GM12892 (cell line): Measurements from ENCODE around the gene SNAP47.

Experiments used
- DNase-seq: peaks from one replicate; pipeline ENCODE4 v3.0.0; 2011; ENCODE audit not compliant: insufficient read length
- FAIRE-seq: peaks from 2 replicates; lab custom pipeline; 2011; peaks lifted over from hg19 to GRCh38; lab: Jason Lieb, UNC
- POLR2A ChIP-seq: IDR thresholded peaks from 2 replicates; pipeline ENCODE4 v1.6.1; 2011; ENCODE audit warnings: low read depth, low read length, control low read depth
- POLR2AphosphoS5 ChIP-seq: IDR thresholded peaks from 2 replicates; pipeline ENCODE4 v1.6.1; 2011; ENCODE audit warnings: low read depth, low read length, control low read depth
- TAF1 ChIP-seq: IDR thresholded peaks from 2 replicates; pipeline ENCODE4 v1.6.1; 2011; ENCODE audit warnings: low read depth, mild to moderate bottlenecking, control low read depth, low read length, borderline replicate concordance

Gene SNAP47

DNA sequence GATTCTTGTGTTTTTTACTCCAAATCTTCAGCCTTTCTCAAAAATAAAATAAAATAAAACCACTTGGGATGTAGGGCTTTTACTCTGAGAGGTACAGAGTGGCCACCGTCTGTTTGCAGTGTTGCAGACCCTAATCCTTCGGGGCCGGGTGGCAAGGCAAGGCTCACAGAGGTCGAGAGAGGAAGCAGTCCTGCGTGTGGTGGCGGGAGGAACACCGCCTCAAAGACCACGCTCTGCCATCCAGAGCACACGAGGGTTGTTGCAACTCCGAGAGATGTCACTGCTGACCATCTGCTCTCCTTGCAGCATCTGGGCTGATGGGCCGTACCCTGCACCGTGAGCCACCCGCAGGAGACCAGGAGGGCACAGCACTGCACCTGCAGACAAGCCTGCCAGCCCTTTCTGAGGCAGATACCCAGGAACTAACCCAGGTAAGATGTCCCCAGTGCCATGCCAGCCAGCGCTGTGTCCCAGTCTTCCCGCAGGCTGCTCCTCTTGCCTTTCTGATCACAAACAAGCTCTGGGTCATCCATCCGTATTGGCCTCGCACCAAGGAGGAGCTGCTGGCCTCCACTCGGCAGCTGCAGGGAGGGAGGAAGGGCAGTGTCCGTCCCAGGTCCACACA, 31.5 kb downstream of the SNAP47 start:
- FAIRE-seq, result no peak

DNA sequence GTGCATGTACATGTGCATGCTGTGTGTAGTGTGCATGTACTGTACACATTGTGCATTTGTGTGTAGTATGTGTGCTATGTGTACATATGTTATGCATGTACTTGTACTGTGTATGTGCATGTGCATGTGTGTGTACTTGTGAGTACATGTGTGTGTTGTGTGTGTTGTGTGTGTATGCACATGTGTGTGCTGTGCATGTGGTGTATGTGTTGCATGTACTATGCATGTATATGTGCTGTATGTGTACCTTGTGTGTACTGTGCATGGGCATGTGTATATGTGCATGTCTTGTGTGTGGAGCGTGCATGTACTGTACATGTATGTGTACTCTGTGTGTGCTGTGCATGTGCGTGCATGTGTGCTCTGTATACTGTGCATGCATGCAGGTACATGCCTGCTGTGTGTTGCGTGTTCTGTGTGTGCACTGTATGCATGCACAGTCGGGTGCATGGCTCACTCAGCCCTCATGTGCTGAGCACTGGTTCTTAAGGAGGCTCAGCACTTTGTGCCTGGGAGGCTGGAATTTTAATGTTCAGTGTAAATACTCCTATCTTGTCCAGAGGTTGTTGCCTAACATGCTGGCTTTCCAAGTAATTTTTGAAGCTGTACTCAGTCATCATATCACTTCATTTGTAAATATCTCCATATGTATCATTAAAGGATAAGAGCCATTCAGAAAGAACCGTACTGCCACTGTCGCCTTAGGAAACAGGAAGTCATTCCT, 32.3 kb downstream of the SNAP47 start:
- DNase-seq (no peak), FAIRE-seq (peak; percentile 27)
- TF ChIP-seq POLR2A (no peak), TAF1 (no peak), POLR2AphosphoS5 (no peak)

More for the DNA sequence above, 31.5 kb downstream of the SNAP47 start:
- no peak for TF ChIP-seq TAF1
- no peak for DNase-seq

DNA sequence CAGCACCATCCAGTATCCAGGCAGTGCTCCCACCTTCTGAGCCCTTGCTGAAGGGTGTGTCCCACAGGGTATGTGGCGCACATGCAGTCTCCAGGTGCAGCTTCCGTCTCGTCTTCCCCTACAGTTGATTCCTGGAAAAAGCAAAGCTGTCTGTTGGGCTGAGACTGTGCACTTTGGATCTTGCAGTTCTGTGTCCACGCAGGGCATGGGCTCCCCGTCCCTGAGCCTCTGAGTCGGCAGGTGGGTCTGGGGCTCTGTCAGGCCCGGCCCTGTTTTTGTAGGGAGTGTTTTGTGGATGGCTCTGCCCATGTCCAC, 32.8 kb downstream of the SNAP47 start:
- no peak for FAIRE-seq
- no peak for TF ChIP-seq POLR2AphosphoS5
- TF ChIP-seq TAF1, result no peak
- no peak for TF ChIP-seq POLR2A
- no peak for DNase-seq

DNA sequence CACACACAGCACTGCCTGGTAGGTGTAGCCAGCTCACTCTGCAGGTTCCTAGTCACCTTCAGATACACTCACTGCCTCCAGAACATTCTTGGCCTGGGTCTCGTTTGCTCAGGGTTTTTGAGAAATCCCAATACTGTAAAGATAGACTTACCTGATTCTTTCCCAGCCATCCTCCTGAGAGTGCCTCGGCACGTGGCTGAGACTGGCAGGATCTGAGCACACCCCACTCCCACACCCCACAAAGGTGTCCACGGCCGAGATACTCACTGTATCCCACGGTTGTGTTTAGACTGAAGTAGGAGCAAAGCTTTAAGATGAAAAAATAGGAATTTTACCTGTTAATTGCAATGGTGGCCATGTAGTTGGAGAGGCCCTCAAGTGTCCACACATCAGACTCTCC, 33.4 kb downstream of the SNAP47 start:
- no peak for DNase-seq
- no peak for TF ChIP-seq TAF1
- TF ChIP-seq POLR2A, result no peak
- TF ChIP-seq POLR2AphosphoS5, result no peak
- no peak for FAIRE-seq

DNA sequence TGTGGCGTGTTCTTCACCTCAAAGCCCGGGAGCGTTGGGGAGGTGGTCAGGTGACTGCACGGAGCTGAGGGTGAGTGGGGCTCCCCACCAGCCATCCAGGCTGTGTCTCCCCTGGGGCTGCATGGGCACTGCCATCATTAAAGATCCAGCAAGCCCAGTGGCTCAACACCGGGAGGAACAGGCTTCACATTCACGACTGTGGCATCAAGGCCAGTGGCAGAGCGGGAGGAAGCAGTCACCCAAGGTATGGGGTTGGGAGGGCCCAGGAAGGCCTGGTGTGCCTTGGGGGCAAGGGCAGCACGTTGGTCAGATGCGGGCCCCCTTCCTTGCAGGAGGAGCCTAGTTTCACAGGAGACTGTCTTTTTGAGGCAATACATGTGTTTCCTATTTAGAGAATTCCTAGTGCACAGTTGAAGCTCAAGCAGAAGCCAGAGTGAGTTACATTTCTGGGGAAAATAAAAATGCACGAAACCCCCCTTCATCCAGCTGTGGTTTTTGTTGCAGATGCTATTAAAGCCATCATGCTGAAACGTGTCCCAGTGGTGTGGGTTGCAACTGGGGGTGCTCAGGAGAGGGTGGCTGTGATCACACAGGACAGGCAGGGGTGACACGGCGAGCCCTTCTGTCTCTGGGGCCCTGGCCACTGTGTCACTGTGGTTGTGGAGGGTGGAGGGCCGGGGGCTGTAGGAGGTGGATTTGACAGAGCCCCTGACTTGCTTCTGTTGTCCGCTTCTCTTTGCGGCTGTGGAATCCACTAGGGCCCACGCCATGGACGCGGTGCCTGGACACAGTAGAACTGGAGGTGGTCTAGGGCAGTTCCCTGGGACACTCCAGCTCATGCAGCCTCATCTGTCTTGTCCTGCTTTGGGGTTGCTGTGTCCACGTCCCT, 34.1 kb downstream of the SNAP47 start:
- TF ChIP-seq TAF1, result no peak
- FAIRE-seq, result no peak

DNA sequence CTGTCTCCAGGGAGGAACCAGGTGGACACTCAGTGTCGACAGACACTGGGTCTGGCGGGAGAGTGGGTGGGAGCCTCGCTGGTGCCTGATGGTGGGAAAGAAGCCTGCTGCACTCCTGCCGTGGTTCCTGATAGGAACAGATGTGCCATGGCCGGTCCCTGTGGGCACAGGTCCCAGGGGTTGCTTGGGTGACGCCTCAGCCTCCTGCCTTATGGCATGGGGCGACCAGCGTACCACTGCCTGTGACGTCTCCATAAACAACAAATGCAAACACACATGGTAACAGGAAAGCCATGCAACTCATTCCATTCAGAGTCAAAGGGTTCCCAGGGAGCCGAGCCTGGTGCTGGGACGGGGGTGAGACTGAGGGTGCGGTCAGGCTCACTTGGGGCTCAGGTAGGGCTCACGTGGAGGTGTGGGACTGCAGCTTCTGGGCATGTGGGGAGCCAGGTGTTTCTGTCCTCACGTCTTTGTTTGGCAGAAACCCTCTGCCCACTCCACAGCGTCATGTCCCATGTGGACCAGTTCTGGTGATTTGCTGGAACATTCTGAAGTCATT, 34.8 kb downstream of the SNAP47 start:
- TF ChIP-seq POLR2AphosphoS5 (no peak), POLR2A (no peak), TAF1 (no peak)
- DNase-seq, result no peak
- no peak for FAIRE-seq

More for the DNA sequence above, 34.1 kb downstream of the SNAP47 start:
- DNase-seq, result no peak

DNA sequence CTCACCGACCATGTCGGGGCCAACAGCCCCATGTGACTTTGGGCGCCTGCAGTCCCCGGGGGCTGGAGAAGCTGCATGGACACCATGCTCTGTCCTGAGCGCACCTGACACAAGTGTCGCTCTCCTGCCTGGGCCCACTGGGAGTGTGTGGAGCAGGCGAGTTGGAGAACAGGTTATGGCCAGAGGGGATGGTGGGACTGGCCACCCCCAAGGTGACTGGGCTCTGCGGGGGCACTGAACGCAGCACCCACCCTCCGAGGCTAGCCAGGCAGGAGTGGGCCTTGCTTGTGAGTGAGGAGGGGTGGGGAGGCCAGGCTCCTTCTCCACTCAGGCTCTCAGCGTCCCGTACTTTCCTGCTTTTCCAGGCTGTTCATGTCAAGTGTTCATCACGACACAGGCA, 35.6 kb downstream of the SNAP47 start:
- FAIRE-seq (no peak), DNase-seq (no peak)
- no peak for TF ChIP-seq POLR2AphosphoS5

DNA sequence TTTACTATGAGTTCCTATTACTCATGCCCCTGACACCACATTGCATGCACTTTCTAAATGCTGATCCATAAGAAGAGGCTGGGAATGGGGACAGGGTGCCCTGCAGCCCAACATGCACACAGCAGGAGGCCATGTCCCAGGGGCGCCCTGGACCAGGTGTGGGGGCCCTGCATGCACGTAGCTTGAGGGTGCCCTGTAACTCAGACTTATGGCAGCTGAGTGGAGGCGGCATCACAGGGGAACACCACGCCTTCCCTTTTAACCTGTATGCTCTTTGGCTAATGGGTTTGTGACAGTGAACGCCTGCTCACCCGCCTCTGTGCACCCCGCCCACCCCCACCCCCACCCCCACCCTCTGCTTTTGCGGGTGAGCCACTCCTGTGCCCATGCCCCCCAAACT, 36.1 kb downstream of the SNAP47 start:
- DNase-seq, result no peak
- no peak for FAIRE-seq
- no peak for TF ChIP-seq TAF1
- no peak for TF ChIP-seq POLR2AphosphoS5
- TF ChIP-seq POLR2A, result no peak

DNA sequence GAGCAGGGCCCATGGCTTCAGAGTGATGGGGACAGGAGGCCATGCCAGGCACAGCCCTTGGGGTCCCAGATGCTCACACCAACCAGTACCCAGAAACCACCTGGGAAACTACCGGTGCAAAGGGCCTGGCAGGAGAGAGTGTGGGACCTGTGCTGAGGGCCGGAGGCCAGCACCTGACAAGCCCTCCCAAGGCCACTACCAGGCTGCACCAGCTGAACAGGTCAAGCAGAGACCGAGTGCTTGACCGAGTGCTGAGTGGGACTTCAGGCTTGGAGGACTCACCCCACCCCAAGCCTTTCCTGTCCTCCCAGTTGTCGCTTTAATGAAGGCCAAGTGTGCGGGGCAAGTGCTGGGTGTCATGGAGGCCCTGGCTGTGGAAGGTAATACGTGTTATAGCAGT, 36.5 kb downstream of the SNAP47 start:
- DNase-seq (no peak), FAIRE-seq (no peak)
- TF ChIP-seq TAF1 (no peak), POLR2AphosphoS5 (no peak), POLR2A (no peak)

DNA sequence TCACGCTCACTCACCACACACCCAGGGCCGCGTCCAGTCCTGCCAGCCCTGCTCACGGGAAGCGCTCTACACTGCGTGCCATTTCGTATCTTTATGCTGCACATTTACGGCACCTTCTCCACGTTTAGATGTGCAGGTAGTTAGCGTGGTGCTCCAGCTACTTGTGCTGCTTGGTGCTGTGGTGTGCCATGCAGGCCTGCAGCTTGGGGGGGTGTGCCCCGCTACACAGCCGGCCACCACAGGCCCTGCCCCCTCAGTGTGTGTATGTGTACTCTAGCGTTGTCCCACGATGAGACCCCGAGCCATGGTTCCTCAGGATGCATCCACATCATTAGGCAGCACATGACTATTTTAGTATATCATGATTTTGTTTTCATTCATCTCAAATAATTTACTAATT, 38.3 kb downstream of the SNAP47 start:
- FAIRE-seq (no peak), DNase-seq (no peak)
- TF ChIP-seq TAF1 (no peak), POLR2A (no peak), POLR2AphosphoS5 (no peak)

DNA sequence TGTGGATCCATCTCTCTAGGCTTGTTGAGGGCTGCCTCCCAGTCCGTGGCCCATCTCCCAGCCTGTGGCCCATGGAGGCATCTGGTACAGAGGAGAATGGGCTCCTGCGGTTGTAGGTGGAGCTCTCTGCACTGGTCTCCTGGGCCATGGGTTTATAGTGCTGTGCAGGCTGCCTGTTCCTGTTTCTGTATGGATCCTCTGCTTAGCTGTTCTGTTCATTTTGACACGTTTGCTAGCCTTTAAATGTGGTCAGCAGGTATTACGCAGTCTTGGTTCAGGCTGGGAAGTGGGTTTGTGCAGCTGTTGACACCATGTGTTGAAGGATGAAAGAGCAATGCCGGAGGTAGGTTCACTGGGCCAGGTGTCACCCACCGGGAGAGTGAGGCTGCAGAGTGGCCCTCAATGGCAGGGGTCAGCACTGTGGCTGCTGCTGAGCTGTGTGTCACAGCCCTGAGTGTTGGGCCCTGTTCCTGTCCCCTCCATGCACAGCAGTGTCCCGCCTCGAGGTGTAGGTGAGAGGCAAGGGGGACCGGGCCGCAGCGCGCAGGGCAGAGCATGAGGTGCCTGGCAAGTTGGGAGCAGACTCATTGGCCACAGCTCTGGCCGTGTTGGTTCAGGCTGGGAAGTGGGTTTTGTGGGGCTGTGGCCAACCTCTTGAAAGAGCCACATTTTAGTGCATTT, 39.0 kb downstream of the SNAP47 start:
- TF ChIP-seq POLR2A (no peak), TAF1 (no peak), POLR2AphosphoS5 (no peak)
- no peak for DNase-seq
- no peak for FAIRE-seq
